ENCODE results near the gene GPR139. TPM values are rescaled to one million over a fixed set of nuclear protein-coding genes. Genes with fewer than 3 reads are reported as not detected.

The GPR139 gene
- total RNA-seq, 1 donor from 2014 or later, result not detected

DNA sequence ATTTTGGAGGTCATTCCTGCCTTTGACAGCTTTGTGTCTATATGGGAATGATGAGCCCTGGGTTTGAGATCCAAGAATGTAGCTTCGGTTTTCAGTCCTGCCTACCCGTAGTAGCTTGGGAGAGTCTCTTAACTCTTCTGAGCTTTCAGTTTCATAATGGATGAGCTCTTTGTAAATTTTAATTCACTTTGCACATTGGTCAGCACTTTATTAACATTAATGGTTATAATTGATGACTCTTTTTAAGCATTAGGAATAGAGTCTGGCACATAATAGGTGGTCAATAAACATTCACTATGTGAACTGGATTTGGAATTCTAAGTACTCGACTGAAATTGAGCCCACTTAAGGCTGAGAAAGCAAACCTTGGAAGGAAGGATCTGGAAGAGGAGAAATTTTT is 17.3 kb downstream of the GPR139 start:
- DNase-seq (ENCODE audit: extremely low read depth, low read depth, low spot score), result no peak

DNA sequence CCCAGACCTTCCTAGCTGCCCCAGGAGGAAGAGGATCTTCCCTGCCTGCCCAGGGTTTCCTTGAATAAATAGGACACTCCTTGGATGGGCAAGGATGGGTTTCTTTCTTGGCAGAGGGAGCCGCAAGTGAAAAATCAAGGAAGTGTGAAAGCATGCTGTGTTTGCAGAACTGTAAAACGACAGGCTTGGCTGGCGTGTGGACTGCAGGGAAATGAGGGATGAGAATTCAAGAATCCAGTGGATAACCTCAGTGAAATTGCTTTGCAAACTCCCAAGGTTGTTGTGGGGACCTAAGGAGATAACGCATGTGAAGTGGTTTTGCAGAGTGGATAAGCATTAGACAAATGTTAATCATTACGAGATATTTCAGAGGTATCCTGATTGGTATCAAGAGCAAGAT is 20.4 kb downstream of the GPR139 start:
- no peak for DNase-seq (ENCODE audit: extremely low read depth, low read depth, low spot score)

DNA sequence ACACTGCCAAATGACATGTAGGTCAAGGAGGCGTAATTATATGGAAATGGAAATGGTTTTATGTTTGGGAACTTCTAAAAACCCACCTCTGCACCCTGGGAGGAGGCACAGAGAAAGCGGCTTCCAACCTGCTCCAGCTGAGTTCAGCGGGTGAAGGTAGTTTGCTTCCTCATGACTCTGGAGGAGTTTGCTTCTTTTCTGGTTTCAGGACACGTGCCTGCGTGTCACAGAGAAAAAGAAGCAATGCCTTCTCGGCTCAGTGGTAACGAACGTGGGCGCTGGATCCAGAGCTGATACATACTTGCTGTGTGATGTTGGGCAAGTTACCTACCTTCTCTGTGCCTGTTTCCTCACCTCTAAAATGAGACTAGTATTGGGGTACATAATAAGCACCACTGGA is 22.1 kb downstream of the GPR139 start:
- DNase-seq (ENCODE audit: extremely low read depth, low read depth, low spot score), result no peak

DNA sequence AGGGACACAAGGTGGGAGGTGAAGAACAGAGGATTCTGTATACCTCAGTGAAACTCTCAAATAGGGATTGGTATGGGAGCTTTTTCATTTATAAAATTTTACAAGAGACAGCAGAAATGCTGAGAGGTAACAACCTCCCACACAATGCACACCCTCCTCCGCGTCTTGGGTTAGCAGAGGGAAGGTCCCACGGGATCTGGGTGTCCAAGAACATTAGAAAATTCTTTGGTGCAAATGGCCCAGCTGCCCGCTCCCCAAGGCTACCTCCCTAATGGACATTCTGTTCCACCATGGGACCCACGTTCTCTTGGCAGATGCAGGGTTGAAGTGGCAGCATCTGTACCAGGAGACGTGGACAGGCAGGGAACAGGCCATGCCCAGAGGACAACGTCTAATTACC is 22.5 kb downstream of the GPR139 start:
- DNase-seq (ENCODE audit: extremely low read depth, low read depth, low spot score), result no peak

DNA sequence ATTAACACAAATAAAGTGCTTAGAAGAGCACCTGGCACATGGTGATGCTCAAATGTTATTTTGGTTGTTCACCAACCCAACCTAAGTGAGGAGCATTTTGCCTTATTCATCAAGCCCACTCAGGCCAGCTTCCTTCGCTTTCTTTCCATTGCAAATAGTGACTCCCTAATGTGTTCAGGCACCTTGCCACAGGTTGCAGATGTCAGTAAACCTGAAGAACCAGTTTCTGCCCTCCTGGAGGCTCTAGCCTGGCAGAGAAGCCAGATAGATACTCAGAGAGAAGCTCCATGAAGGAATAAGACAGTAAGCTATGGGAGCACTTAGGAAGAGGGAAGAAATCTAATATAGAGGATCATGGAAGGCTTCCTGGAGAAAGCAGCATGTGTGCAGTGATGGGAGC is 23.9 kb downstream of the GPR139 start:
- DNase-seq (ENCODE audit: extremely low read depth, low read depth, low spot score), result no peak

DNA sequence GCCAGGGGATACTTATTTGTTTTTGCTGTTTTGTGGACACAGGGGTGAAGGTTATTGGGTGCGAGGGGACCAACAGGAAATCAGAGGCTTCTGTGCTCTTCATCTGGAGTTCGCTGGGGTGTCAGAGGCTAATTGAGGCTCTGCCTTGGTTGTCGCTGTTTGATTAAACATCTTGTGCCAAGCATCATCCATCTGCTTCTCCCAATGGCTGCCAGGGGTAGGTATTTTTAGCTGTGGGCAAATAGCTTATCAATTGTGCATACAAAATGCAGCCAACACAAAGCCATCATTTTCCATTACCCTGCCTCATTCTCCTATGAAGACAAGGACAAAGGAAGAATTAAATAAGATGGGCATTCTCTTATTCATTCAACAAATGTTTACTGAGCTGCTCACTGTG is 27.8 kb downstream of the GPR139 start:
- DNase-seq (ENCODE audit: extremely low read depth, low read depth, low spot score), result no peak

DNA sequence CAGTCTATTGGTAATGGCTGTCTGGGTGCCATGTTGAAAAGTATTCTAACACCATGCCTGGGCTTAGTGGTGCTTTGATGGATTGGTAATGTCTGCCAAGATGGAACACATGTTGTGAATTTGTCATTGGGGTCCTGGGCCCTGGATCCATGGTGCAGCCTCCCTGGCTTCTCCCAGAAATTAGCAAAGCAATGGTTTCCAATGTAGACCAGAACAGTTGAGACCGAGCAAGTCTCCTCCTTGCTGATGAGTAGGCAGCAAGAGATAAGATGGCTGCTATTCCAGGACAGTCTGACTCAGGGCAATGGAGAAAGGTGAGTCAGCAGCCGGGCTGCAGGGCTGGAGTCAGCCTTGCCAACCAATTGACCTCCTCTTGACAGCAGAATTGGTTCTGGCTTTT is 30.8 kb downstream of the GPR139 start:
- no peak for DNase-seq (ENCODE audit: extremely low read depth, low read depth, low spot score)

DNA sequence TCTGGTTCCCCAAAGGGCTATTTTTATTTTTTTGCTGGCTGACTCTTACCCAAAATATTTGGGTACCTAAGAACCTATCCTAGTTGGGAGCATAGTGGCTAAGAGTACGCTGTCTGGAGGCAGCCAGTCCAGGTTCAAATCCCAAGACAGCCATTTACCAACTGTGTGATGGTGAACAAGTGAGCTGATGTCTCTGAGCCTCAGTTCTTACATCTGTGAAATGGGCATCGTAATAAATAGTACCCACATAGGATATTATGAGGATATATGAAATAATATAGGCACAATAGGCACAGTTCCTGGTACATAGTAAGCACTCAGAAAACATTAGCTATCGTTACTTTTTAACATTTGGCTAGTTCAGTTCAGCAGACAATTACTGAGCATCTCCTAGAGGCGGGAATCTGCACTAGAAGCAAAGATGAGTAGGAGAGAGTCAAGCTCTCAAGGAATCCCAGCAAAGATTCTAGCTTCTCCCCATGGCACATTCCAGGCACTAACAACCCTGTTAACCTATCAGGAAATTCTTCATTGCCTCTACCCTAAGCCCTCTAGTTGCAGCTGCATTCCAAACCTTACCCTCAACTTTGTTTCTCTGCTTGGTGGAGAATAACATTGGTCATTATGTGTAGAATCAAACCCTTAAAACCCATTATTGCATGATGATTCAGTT is 31.6 kb downstream of the GPR139 start:
- DNase-seq (ENCODE audit: extremely low read depth, low read depth, low spot score), result no peak

DNA sequence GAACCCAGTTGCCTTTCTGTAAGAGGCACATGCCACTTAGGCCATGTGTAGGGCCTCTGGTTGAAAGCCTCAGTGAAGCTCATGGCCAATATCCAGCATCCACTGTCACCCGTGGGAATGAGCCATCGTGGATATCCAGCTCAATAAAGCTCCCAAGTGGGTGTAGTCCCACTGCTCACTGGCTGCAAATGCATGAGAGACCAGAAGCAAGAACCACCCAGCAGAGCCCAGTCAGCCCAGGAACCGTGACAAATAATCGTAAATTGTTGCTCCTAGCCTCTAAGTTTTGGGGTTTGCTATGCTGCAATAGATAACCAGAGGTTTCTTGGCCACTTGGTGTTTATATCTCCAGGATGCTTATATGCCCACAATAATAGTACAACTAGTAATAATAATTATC is 33.7 kb downstream of the GPR139 start:
- DNase-seq (ENCODE audit: extremely low read depth, low read depth, low spot score), result no peak

DNA sequence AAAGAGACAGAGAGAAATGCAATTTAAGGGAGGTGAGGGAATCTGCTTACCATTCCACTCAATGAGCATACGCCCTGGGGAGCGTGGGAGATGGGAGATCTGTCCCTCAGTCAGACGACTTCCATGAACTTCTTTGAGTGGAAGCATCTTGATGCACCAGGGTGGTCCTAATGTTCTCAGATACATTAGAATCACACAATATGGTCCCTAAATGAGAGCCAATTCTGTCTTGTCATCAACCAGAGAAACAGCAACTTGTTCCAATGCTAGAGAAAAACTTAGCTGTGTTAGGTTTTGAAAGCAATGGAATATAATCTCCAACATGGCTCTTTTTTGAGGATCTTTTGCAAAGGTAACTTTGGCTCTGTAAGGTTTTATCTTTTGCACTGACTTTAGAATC is 44.1 kb downstream of the GPR139 start:
- DNase-seq (ENCODE audit: extremely low read depth, low read depth, low spot score), result no peak

DNA sequence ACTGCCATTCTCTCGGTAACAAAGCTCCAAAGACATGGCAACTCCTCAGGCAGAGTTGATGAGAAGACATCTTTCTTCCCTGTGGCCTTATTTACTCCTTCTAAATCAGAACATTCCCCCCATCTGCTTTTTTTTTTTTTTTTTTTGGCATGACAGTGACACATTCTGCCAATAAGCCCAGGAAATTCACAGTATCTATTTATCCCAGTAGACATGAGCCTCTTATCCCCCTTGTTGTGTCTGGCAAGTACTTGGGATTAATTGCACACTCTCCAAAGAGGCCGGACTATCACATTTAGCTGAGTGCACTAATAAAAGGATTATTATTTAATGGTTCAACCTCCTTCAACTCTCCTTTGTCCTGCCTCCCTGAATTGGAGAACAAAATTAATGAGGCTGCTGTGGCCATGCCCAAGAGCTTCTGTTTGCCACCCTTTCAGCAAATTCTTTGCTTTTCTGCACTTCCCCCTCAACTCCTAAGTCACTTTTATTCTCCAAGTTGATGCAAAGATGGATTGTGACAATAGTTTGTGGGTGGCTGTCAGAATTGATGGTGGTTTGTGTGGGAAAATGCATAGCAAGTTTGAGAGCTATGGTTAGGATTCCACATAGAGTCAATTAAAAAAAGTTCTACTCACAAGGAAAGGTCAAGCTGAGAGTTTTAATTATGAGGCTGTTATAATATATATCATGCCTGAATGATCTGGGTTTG is 47.2 kb downstream of the GPR139 start:
- DNase-seq (ENCODE audit: extremely low read depth, low read depth, low spot score), result no peak

DNA sequence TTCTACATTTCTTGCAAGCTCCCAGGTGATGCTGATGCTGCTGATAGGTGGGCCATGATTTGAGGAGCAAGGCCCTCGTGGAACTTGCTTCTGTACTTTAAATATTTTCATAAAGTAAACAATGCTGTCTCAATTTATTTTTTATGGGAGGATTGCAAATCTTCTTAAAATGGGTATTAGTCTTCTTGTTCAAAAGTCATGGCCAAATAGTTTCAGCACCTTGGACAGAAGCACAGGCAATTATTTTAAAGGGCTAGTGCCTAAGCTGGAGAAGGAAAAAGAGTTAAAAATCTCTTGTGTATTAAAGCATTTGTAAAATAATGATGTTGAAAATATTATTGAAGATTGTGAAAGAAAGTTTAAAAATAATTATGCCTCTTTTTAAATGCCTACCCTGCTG is 50.5 kb downstream of the GPR139 start:
- DNase-seq (ENCODE audit: extremely low read depth, low read depth, low spot score), result no peak

DNA sequence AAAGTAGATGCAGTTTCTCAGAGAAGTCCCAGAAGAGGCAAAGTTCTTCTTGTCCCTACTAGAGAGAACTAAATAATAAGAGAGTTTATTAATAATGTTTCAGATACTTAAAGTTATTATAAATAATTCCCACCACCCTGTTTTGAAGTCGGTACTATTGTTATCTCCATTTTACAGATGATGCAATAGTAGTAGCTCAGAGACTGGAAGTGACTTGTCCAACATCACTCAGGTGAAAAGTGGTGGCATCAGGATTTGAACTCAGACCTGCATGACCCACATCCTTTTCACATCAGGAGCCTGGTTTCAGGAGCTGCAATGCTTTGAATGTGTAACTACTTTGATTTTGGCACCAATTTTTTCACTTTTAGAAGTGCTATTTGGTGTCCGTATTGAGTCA is 52.7 kb downstream of the GPR139 start:
- no peak for DNase-seq (ENCODE audit: extremely low read depth, low read depth, low spot score)

DNA sequence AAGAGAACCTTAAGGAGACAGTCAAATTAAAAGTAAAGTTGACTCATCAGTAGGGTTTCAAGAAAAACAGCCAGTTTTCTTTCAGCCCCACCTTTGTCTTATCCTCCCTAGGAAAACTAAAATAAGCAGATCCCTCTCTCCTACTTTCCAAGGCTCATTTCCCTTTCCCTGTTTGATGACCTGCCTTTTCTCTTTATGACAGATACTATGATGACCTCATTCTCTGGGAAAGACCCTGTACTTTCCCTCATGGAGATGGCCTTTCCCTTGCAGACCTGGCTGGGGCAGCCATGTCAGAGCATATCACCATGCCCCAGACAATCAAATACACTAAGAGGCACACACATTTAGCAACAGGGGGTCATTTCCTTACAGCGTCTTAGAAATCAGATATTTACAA is 53.6 kb downstream of the GPR139 start:
- DNase-seq (ENCODE audit: extremely low read depth, low read depth, low spot score), result no peak

DNA sequence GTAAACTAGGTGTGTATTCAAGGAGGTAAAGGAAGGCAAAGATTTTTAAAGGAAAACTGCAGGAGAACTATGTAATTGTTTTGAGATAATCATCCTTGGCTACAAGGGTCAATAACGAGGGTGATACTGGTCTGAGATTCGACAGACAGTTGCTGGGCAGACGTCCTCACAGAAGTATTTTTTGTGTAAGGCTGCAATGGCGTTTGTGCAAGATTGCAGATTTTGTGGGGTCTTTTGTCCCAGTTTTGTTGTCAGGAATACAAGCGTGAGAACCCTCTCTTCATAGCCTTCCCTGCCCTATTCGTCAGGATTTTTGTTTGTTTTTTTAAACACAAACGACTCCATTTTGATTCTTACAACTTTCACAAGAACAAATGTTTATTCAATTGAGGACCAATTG is 57.5 kb downstream of the GPR139 start:
- no peak for DNase-seq (ENCODE audit: extremely low read depth, low read depth, low spot score)

DNA sequence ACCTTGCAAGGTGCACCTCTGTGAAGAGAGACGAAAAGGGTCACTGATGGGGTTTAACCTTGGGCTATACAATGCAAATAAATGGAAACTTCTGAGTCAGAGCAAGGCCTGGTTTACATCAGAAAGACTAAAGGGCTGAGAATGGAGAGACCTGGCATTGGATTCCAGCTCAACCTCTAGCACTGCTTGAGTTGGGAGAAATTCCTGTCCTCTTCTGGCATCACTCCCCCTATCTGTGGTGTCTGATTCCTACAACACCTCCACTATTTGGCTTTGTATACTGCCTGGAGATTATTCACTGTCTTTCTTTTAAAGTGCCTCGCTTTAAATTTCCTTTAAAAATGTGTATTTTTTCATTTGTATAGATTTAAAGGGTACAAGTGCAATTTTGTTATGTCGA is 68.8 kb downstream of the GPR139 start:
- DNase-seq (ENCODE audit: extremely low read depth, low read depth, low spot score), result no peak

DNA sequence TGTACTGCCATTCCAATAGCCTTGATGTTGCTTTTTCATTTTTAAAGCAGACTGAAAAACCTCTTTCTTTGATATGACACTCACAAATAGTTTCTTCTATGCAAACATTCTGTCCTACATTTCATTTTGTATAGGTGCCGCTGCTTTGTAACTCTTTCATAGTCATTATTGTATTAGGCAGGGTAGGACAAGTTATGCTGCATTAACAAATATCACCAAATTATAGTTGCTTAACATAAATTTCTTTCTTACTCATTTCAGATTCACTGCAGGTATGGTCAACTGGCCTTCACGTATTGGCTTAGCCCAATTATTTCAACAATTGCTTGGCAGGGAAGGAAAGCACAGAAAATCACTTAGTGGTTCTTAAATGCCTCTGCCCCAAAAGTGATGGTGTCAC is 70.8 kb downstream of the GPR139 start:
- no peak for DNase-seq (ENCODE audit: extremely low read depth, low read depth, low spot score)

DNA sequence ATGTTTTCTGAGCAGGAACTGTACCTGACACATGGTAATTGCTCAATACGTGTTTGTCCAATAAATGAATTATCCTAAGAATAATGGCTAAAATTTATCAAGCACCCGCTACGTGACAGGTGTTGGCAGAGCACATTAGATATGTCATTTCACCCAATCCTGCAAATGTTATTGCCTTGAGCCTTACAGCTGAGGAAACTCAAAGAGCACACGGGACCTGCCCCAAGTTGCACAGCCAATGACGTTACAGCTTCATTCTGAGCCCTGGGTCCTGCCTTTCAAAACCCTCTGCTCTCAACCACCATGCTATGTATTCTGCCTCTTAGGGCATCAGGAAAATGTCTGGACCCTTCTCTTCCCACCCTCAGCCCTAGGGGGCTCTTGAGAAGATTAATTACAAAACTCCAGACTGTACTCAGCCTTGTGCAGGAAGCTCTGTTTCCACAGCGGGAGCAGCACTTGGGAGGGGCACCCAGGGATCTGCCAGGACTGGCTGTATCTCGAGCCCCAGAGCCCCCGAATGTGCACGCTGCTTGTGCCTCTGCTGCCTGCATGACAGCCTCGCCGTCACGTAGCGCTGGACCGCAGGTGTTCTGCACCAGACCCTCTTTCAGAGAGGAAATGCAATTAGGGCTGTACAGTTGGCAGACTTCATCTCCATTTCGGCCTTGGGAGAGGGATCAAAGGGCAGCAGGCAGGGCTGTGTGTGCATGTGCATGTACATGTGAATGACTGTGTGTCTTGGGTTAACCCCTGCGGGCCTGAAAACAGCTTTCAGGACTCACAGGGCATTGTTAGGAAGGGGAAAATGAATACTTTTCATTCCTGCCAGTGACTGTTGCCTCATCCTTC is 71.6 kb downstream of the GPR139 start:
- no peak for DNase-seq (ENCODE audit: extremely low read depth, low read depth, low spot score)

DNA sequence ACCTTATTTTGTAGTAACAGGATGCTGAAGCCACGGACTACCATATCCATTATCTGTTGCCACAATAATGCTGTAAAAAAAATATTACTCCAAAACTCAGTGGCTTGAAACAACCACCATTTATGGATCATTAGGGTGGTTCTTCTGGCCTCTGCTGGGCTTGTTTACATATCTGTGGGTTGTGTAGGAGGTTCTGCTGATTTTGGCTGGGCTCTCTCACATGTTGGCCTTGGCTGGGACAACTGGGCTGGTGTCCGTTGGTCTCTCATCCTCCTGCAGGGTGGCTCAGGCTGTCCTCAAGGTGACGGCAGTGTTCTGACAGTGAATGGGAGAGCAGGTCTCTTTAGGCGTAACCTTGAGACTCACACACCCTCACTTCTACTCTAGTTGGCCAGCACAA is 76.0 kb downstream of the GPR139 start:
- no peak for DNase-seq (ENCODE audit: extremely low read depth, low read depth, low spot score)

DNA sequence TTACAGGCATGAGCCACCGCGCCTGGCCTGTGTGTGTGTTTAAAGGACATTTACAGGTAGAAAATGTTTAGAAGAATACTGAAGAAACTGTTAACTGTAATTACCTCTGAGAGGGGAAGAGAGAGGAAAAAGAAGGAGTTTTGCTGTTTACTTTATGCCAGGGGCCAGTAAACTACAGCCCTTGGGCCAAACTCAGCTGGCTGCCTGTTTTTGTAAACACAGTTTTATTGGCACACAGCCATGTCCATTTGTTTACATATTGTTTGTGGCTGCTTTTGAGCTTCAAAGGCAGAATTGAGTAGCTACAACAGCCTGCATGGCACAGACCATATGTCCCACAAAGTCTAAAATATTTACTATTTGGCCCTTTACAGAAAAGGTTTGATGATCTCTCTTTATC is 76.4 kb downstream of the GPR139 start:
- no peak for DNase-seq (ENCODE audit: extremely low read depth, low read depth, low spot score)

DNA sequence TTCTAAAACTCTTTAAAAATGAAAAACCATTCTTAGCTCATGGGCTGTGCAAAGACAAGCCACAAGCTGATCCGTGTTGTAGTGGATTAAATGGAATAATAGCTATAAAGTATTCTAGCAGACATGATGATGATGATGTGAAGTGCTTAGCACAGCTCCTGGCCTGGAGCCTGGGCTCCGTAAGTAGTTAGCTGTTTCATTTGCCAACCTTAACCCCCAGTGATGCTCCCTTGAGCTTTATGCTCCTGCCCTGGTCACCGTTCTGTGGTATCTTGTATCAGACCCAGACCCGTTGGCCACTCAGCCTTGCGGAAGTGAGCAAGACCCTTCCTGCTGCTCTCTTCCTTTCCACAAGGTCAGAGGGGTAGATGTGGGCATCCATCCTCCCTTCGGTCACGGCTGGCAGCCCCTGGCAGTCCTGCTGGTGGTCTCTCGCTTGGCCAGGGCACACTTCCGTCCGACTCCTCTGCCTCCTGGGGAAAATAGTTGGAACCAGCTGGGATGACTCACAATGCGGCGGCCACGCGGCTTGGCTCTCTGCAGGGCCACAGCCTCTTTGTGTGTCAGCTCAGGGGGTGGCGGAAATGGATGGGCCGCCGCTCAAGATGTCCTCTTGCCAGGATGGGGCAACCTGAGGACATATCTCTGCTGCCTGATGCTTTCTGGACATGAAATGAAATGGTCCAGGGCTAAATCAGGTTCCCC is 79.1 kb downstream of the GPR139 start:
- DNase-seq (ENCODE audit: extremely low read depth, low read depth, low spot score), result no peak

Data from glomerular endothelial cell (primary cell).